ENCODE measurements around the gene CRIP1. TPM values are rescaled to one million over a fixed set of nuclear protein-coding genes. Genes with fewer than 3 reads are reported as not detected.

CRIP1 gene
- polyA plus RNA-seq, 1 donor (not counting 4 experiments of a cell fraction or from before 2014, with no cell fraction given), result 1.7 TPM

DNA sequence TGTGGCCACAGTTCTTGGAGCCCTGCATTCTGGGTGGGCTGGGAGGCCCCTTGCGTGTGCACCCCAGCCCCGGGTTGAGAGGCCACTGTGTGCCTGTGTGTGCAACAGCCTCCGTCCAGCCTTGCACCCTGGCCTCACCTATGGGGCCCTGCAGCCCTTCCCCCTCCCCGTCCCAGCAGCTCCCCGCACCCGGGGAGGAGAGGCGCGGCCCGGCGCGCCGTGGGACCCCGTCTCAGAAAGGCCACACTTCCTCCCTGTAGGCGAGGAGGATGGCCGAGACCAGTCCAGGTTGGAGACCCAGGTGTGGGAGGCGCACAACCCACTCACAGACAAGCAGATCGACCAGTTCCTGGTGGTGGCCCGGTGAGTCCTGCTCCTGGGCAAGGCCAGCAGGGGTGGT is 28.7 kb upstream of the CRIP1 start:
- Histone ChIP-seq H3K4me1 (ENCODE audit: control insufficient read depth, extremely low read depth, insufficient read depth, low read length) (no peaks in the 10 kb centered on the region), H3K27ac (ENCODE audit: control insufficient read depth, insufficient read depth, low read length) (no peak overlapping the region), H3K79me2 (ENCODE audit: control insufficient read depth, insufficient read depth, low read length) (no peaks in the 10 kb centered on the region), H3K4me2 (ENCODE audit: control insufficient read depth, extremely low read depth, insufficient read depth, low read depth, low read length) (no peak overlapping the region), H3K9me1 (ENCODE audit: control insufficient read depth, extremely low read depth, insufficient read depth, low read length) (no peaks in the 10 kb centered on the region), H3K9me3 (ENCODE audit: control insufficient read depth, low read depth, low read length) (no peaks in the 10 kb centered on the region), H4K20me1 (ENCODE audit: control insufficient read depth, extremely low read depth, insufficient read depth, low read length) (no peaks in the 10 kb centered on the region), H3K36me3 (ENCODE audit: control insufficient read depth in 2 of 2, extremely low read depth in 1 of 2, insufficient read depth in 2 of 2, low read length in 2 of 2) (peaks cover 10 to 35% of the 10 kb centered on the region in 2 experiments), H3K4me3 (ENCODE audit: control insufficient read depth in 2 of 3, extremely low read depth in 1 of 3, insufficient read depth in 2 of 3, low read depth in 1 of 3, low read length in 3 of 3) (no peak overlapping the region), H3K27me3 (ENCODE audit: control insufficient read depth, extremely low read depth, insufficient read depth, low read length) (no peaks in the 10 kb centered on the region), H2AFZ (ENCODE audit: control insufficient read depth, low read length) (no peak overlapping the region), H3K9ac (ENCODE audit: control insufficient read depth, extremely low read depth, insufficient read depth, low read length) (no peak overlapping the region)
- no peak for TF ChIP-seq EZH2 (IDR thresholded peaks at IDR 0.05; ENCODE audit: low read length)
- TF ChIP-seq, protein P1, sequence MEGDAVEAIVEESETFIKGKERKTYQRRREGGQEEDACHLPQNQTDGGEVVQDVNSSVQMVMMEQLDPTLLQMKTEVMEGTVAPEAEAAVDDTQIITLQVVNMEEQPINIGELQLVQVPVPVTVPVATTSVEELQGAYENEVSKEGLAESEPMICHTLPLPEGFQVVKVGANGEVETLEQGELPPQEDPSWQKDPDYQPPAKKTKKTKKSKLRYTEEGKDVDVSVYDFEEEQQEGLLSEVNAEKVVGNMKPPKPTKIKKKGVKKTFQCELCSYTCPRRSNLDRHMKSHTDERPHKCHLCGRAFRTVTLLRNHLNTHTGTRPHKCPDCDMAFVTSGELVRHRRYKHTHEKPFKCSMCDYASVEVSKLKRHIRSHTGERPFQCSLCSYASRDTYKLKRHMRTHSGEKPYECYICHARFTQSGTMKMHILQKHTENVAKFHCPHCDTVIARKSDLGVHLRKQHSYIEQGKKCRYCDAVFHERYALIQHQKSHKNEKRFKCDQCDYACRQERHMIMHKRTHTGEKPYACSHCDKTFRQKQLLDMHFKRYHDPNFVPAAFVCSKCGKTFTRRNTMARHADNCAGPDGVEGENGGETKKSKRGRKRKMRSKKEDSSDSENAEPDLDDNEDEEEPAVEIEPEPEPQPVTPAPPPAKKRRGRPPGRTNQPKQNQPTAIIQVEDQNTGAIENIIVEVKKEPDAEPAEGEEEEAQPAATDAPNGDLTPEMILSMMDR (optimal IDR thresholded peaks at IDR 0.05 in 1 of 3, IDR thresholded peaks at IDR 0.05 in 1 of 3, conservative IDR thresholded peaks at IDR 0.05 in 1 of 3; ENCODE audit: extremely low read depth in 1 of 3, insufficient read depth in 2 of 3, low read length in 3 of 3), result no peak
- no peak for FAIRE-seq
- dilution Hi-C loops (cut with MboI; ENCODE audit: extremely low pct_ligation_motif_present, low sequenced_read_pairs), result no loop called here
- no peak for DNase-seq (ENCODE audit: low read depth, low spot score)

DNA sequence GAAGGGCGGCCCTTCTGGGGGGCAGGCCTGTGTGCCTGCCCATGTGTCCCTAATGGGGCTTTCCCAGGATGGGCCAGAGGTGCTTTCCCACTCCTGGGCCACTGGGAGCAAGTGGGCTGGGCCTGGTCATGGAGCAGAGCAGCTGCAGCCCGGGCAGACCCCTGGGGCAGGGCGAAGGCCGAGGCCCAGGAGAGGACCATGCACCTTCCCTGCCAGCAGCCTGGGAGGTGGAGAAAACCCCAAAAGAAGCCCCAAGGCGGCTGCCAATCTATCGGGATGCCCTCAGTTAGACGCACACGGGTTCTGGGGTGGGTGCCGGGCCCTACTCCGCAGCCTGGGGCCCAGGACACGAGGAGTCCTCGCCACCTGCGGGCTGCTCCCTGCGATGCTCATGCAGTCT is 28.1 kb upstream of the CRIP1 start:
- H3K79me2 ChIP-seq (ENCODE audit: control insufficient read depth, insufficient read depth, low read length), result no peaks in the 10 kb centered on the region
- dilution Hi-C loops (cut with MboI; ENCODE audit: extremely low pct_ligation_motif_present, low sequenced_read_pairs), result no loop called here
- FAIRE-seq, result no peak

More for the DNA sequence above, 28.1 kb upstream of the CRIP1 start:
- Histone ChIP-seq H3K4me3 (ENCODE audit: control insufficient read depth in 2 of 3, extremely low read depth in 1 of 3, insufficient read depth in 2 of 3, low read depth in 1 of 3, low read length in 3 of 3) (no peak overlapping the region), H3K9me1 (ENCODE audit: control insufficient read depth, extremely low read depth, insufficient read depth, low read length) (no peaks in the 10 kb centered on the region), H3K9ac (ENCODE audit: control insufficient read depth, extremely low read depth, insufficient read depth, low read length) (no peak overlapping the region), H3K36me3 (ENCODE audit: control insufficient read depth in 2 of 2, extremely low read depth in 1 of 2, insufficient read depth in 2 of 2, low read length in 2 of 2) (peaks cover 10 to 34% of the 10 kb centered on the region in 2 experiments), H3K27ac (ENCODE audit: control insufficient read depth, insufficient read depth, low read length) (no peak overlapping the region), H3K27me3 (ENCODE audit: control insufficient read depth, extremely low read depth, insufficient read depth, low read length) (no peaks in the 10 kb centered on the region), H3K9me3 (ENCODE audit: control insufficient read depth, low read depth, low read length) (no peaks in the 10 kb centered on the region), H4K20me1 (ENCODE audit: control insufficient read depth, extremely low read depth, insufficient read depth, low read length) (no peaks in the 10 kb centered on the region), H3K4me2 (ENCODE audit: control insufficient read depth, extremely low read depth, insufficient read depth, low read depth, low read length) (no peak overlapping the region), H3K4me1 (ENCODE audit: control insufficient read depth, extremely low read depth, insufficient read depth, low read length) (no peaks in the 10 kb centered on the region), H2AFZ (ENCODE audit: control insufficient read depth, low read length) (no peak overlapping the region)
- TF ChIP-seq, protein P1 (optimal IDR thresholded peaks at IDR 0.05 in 1 of 3, IDR thresholded peaks at IDR 0.05 in 1 of 3, conservative IDR thresholded peaks at IDR 0.05 in 1 of 3; ENCODE audit: extremely low read depth in 1 of 3, insufficient read depth in 2 of 3, low read length in 3 of 3), result no peak
- no peak for TF ChIP-seq EZH2 (IDR thresholded peaks at IDR 0.05; ENCODE audit: low read length)
- DNase-seq (ENCODE audit: low read depth, low spot score), result no peak

Measured in keratinocyte (primary cell).